Central memory CD8-positive, alpha-beta T cell (primary cell): ENCODE data around the gene CDCA7L.
"Not testable (repeated sequence)": the region's sequence is repeated elsewhere in the genome, so short reads cannot be mapped to it uniquely, and the experiment has no call there.

Source experiments
- ATAC-seq: fragments of 150-1000 bp; cut with Tn5 transposase; replicated peaks from 2 replicates; pipeline ENCODE4 v1.10.0; 2022; ENCODE audit warnings: mild to moderate bottlenecking, moderate FRiP score, moderate number of reproducible peaks; ENCODE audit not compliant: poor library complexity, severe bottlenecking; ENCODE audit errors: extremely low read depth
- DNase-seq, 2 donors: peaks; one replicate each; pipeline ENCODE4 v3.0.0; 2021; ENCODE audit warnings: low spot score in 2 of 2
- H3K27ac Mint-ChIP-seq: one replicate; pipeline ENCODE4 v1.8.0; 2022; ENCODE audit warnings: low read depth, mild to moderate bottlenecking, moderate library complexity, mixed read lengths
- H3K27me3 Mint-ChIP-seq: one replicate; pipeline ENCODE4 v1.8.0; 2022; ENCODE audit warnings: mixed read lengths
- H3K36me3 Mint-ChIP-seq: one replicate; pipeline ENCODE4 v1.8.0; 2022; ENCODE audit warnings: mild to moderate bottlenecking, moderate library complexity, mixed read lengths; ENCODE audit not compliant: insufficient read depth
- H3K4me1 Mint-ChIP-seq: one replicate; pipeline ENCODE4 v1.8.0; 2022; ENCODE audit warnings: mixed read lengths
- H3K4me3 Mint-ChIP-seq: one replicate; pipeline ENCODE4 v1.8.0; 2022; ENCODE audit warnings: mild to moderate bottlenecking, moderate library complexity, mixed read lengths
- H3K9me3 Mint-ChIP-seq: one replicate; pipeline ENCODE4 v1.8.0; 2022; ENCODE audit warnings: mixed read lengths

Gene CDCA7L

GRCh38 chr7:21939858-21940372 lies 5.8 kb downstream of the CDCA7L start:
- peaks cover 4% of the 10 kb centered on the region for H3K4me1 Mint-ChIP-seq
- H3K27ac Mint-ChIP-seq = no peak overlapping the region
- peaks cover 8% of the 10 kb centered on the region for H3K27me3 Mint-ChIP-seq
- no peaks in the 10 kb centered on the region for H3K9me3 Mint-ChIP-seq
- peaks cover 7% of the 10 kb centered on the region for H3K36me3 Mint-ChIP-seq
- H3K4me3 Mint-ChIP-seq = no peak overlapping the region
- ATAC-seq (no peak), DNase-seq (no peak)

- Mint-ChIP-seq H3K27ac (no peak overlapping the region), H3K4me3 (no peak overlapping the region), H3K4me1 (peaks cover 9% of the 10 kb centered on the region), H3K9me3 (no peaks in the 10 kb centered on the region), H3K27me3 (peaks cover 8% of the 10 kb centered on the region), H3K36me3 (peaks cover 7% of the 10 kb centered on the region)
- no peak for ATAC-seq
- DNase-seq = no peak
These were observed 6.4 kb downstream of the CDCA7L start for GRCh38 chr7:21939136-21939857.

GRCh38 chr7:21938463-21938862 lies 7.2 kb downstream of the CDCA7L start:
- H3K4me1 Mint-ChIP-seq = peaks cover 9% of the 10 kb centered on the region
- no peaks in the 10 kb centered on the region for H3K9me3 Mint-ChIP-seq
- peaks cover 8% of the 10 kb centered on the region for H3K27me3 Mint-ChIP-seq
- H3K4me3 Mint-ChIP-seq = no peak overlapping the region
- ATAC-seq (no peak), DNase-seq (no peak)
- no peak overlapping the region for H3K27ac Mint-ChIP-seq
- H3K36me3 Mint-ChIP-seq = peaks cover 7% of the 10 kb centered on the region

- ATAC-seq (no peak), DNase-seq (no peak)
- peaks cover 7% of the 10 kb centered on the region for H3K36me3 Mint-ChIP-seq
- no peak overlapping the region for H3K4me3 Mint-ChIP-seq
- no peak overlapping the region for H3K27ac Mint-ChIP-seq
- H3K4me1 Mint-ChIP-seq = peaks cover 9% of the 10 kb centered on the region
- H3K9me3 Mint-ChIP-seq = peaks cover 4% of the 10 kb centered on the region
- no peaks in the 10 kb centered on the region for H3K27me3 Mint-ChIP-seq
These were observed 10.9 kb downstream of the CDCA7L start for GRCh38 chr7:21934808-21935207.

GRCh38 chr7:21933293-21933692 lies 12.4 kb downstream of the CDCA7L start:
- not testable (repeated sequence) for H3K27ac Mint-ChIP-seq, DNase-seq, H3K36me3 Mint-ChIP-seq, ATAC-seq, H3K27me3 Mint-ChIP-seq, H3K4me1 Mint-ChIP-seq, H3K4me3 Mint-ChIP-seq, H3K9me3 Mint-ChIP-seq

- no peak overlapping the region for H3K27ac Mint-ChIP-seq
- peaks cover 18% of the 10 kb centered on the region for H3K27me3 Mint-ChIP-seq
- no peaks in the 10 kb centered on the region for H3K4me1 Mint-ChIP-seq
- H3K4me3 Mint-ChIP-seq = no peak overlapping the region
- ATAC-seq = no peak
- H3K36me3 Mint-ChIP-seq = no peaks in the 10 kb centered on the region
- peaks cover 5% of the 10 kb centered on the region for H3K9me3 Mint-ChIP-seq
- no peak for DNase-seq
These were observed 18.0 kb downstream of the CDCA7L start for GRCh38 chr7:21927693-21928092.

GRCh38 chr7:21926448-21926847 lies 19.3 kb downstream of the CDCA7L start:
- H3K4me3 Mint-ChIP-seq = no peak overlapping the region
- no peak overlapping the region for H3K27ac Mint-ChIP-seq
- ATAC-seq (no peak), DNase-seq (no peak)
- H3K4me1 Mint-ChIP-seq = no peaks in the 10 kb centered on the region
- no peaks in the 10 kb centered on the region for H3K36me3 Mint-ChIP-seq
- H3K9me3 Mint-ChIP-seq = peaks cover 5% of the 10 kb centered on the region
- H3K27me3 Mint-ChIP-seq = peaks cover 18% of the 10 kb centered on the region

- DNase-seq = no peak
- no peak overlapping the region for H3K27ac Mint-ChIP-seq
- ATAC-seq = no peak
- no peaks in the 10 kb centered on the region for H3K4me1 Mint-ChIP-seq
- H3K27me3 Mint-ChIP-seq = peaks cover 27% of the 10 kb centered on the region
- H3K36me3 Mint-ChIP-seq = no peaks in the 10 kb centered on the region
- no peak overlapping the region for H3K4me3 Mint-ChIP-seq
- no peaks in the 10 kb centered on the region for H3K9me3 Mint-ChIP-seq
These were observed 22.0 kb downstream of the CDCA7L start for GRCh38 chr7:21923658-21924057.

- Mint-ChIP-seq H3K27me3 (peaks cover 28% of the 10 kb centered on the region), H3K27ac (no peak overlapping the region), H3K9me3 (no peaks in the 10 kb centered on the region), H3K4me1 (no peaks in the 10 kb centered on the region), H3K4me3 (no peak overlapping the region), H3K36me3 (no peaks in the 10 kb centered on the region)
- ATAC-seq (no peak), DNase-seq (no peak)
These were observed 23.1 kb downstream of the CDCA7L start for GRCh38 chr7:21922605-21923004.

- no peaks in the 10 kb centered on the region for H3K9me3 Mint-ChIP-seq
- no peak overlapping the region for H3K27ac Mint-ChIP-seq
- DNase-seq (no peak), ATAC-seq (no peak)
- H3K4me3 Mint-ChIP-seq = no peak overlapping the region
- H3K4me1 Mint-ChIP-seq = no peaks in the 10 kb centered on the region
- peaks cover under 1% of the 10 kb centered on the region for H3K36me3 Mint-ChIP-seq
- peaks cover 28% of the 10 kb centered on the region for H3K27me3 Mint-ChIP-seq
These were observed 24.8 kb downstream of the CDCA7L start for GRCh38 chr7:21920936-21921335.

- DNase-seq = no peak
- H3K36me3 Mint-ChIP-seq = peaks cover 5% of the 10 kb centered on the region
- H3K27me3 Mint-ChIP-seq = peaks cover 19% of the 10 kb centered on the region
- no peaks in the 10 kb centered on the region for H3K9me3 Mint-ChIP-seq
- H3K4me1 Mint-ChIP-seq = no peaks in the 10 kb centered on the region
- H3K27ac Mint-ChIP-seq = no peak overlapping the region
- H3K4me3 Mint-ChIP-seq = no peak overlapping the region
- ATAC-seq = no peak
These were observed 27.5 kb downstream of the CDCA7L start for GRCh38 chr7:21918216-21918615.

GRCh38 chr7:21916629-21917028 lies 29.1 kb downstream of the CDCA7L start:
- Mint-ChIP-seq H3K4me3 (no peak overlapping the region), H3K36me3 (peaks cover 5% of the 10 kb centered on the region), H3K9me3 (no peaks in the 10 kb centered on the region), H3K27ac (no peak overlapping the region), H3K27me3 (peaks cover 19% of the 10 kb centered on the region), H3K4me1 (no peaks in the 10 kb centered on the region)
- ATAC-seq = no peak
- DNase-seq = no peak

GRCh38 chr7:21916176-21916575 lies 29.5 kb downstream of the CDCA7L start:
- H3K27ac Mint-ChIP-seq = no peak overlapping the region
- H3K36me3 Mint-ChIP-seq = peaks cover 5% of the 10 kb centered on the region
- peaks cover 19% of the 10 kb centered on the region for H3K27me3 Mint-ChIP-seq
- ATAC-seq (no peak), DNase-seq (no peak)
- H3K4me3 Mint-ChIP-seq = no peak overlapping the region
- H3K4me1 Mint-ChIP-seq = no peaks in the 10 kb centered on the region
- no peaks in the 10 kb centered on the region for H3K9me3 Mint-ChIP-seq
